HG02759 (cell line): ENCODE results near the gene SAT2.

ENCODE experiments used
- ATAC-seq: cut with Tn5 transposase; IDR thresholded peaks from one replicate; pipeline ENCODE4 v1.9.1; 2021; ENCODE audit warnings: mild to moderate bottlenecking, moderate library complexity; ENCODE audit not compliant: unreplicated experiment

Gene SAT2

DNA sequence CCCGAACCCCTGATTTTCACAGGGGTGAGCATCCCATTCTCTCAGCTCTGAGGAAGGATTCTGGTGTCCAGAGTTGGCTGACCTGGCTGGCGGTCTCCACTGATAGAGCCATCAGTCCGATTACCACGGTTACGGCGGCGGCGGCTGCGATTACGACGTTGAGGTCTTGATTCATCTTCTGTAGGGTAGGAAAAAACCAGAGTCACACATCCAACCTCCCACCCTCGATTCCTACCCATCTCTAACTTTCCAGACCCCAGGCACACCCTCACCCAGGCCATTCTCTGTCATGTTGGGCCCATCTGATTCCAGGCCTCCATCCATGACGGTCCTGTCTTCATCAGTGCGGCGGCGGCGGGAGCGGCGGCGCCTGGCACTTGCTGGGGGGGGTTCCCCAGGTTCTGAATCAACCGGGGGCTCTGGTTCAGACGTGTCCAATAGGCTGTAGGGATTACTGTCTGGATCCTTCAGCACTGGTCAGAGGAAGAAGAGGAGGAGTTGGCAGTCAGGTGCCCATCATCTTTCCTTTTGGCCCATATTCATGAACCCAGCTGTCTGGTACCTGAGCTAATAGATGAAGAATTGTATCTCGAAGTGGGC, 35.1 kb downstream of the SAT2 start:
- no peak for ATAC-seq

DNA sequence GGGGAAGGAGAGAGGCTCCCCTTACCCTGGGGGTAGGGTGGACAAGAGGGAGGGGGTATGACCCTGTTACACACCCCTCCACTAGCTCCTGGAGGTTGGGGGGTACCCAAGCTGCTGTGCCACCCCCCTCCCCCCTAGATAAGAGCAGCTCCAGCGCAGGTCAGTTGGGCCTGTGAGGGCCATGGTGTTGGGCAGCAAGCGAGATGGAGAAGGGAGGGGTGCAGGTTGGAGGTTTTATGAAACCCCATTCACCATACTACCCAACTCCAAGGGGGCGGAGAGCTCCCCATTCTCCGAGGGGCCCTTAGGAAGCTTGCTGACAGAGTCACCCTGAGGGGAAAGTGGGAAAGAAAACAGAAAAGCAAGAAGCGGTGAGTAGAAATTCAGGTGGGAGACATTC, 36.0 kb downstream of the SAT2 start:
- no peak for ATAC-seq

DNA sequence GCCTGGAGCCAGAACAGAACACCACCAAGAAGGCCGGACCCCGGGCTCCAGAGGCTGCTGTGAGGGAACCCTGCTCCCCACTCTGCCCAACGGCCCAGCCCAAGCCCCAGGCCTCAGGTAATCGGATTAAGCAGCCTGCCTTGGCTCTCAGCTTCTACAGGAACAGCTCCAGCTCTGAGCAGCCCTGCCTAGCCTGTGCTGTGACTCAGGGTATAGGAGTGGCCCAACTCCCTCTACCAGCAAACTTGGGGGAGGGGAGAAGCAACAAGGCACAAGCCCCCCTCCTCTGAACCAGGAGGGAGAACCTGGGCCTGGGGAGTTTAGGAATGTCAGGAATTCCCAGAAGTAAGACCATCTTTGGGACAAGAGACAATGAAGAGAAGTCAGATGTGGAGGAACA, 36.9 kb downstream of the SAT2 start:
- ATAC-seq, result no peak

DNA sequence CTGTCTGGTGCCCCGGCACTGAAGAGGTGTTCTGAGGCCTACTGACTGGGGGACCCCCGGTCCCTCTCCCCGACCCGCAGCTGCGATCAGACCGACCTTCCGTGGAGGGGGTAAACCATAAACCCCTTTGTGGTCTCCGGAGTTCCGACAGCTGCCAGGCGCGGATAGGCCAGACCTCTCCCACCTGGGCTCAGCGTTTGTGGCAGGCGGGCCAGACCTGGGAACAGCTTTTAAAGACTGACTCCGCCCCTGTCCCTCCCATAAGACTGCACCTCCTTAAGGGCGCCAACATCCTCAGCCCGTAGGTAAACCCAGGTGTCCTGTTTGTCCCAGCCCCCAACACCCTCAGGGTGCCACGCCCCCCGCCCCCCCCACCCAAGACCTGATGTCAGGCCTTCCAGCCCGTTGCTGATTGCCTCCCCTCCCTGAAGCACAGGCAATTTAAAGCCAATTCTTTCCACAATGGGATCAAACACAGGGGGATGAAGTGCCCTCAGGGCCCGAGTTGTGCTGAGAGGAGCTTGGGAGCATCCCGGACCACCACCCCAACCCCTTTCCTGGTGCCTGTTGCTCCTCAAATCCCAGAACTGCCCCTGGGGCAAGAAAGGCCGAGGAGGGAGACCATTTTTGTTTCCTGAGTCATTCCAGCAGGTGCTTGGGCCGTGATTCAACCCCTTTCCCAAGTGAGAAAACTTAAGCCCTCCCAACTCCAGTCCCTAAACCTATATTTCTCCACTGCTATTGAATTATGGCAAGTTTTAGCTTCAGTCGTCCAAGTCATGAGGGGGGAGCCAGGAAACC, 37.5 kb downstream of the SAT2 start, which contains the start of gene SOX15:
Gene SOX15 (minus strand): TSS at position 204 of the 801 bp plus-strand sequence. CDS start 418 bp downstream, outside the sequence.
- ATAC-seq, result no peak

DNA sequence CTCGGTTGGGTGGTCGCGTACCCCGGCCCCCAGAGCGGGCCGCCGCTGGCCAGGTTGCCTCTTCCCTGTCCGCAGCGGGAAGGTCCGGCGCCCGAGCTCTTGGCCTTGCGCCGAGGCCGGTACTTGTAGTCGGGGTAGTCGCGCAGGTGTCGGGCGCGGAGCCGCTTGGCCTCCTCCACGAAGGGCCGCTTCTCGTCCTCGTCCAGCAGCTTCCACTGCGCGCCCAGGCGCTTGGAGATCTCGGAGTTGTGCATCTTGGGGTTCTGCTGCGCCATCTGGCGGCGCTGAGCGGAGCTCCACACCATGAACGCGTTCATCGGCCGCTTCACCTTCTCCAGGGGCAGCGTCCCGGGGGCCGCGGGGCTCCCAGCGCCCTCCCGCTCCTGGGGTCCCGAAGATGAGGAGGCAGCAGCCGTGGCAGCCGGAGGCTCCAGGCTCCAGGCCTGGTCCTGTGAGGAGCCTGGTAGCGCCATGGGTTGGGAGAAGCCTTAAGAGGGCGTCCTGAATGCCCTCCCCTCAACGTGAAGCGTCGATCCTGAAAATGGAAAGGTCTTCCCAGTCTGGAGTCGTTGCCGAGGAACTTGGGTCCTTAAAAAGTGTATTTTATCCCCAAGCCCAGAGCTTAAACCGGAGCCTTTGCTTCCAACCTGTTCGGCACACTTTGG, 38.3 kb downstream of the SAT2 start:
- ATAC-seq, result peak; percentile 48

DNA sequence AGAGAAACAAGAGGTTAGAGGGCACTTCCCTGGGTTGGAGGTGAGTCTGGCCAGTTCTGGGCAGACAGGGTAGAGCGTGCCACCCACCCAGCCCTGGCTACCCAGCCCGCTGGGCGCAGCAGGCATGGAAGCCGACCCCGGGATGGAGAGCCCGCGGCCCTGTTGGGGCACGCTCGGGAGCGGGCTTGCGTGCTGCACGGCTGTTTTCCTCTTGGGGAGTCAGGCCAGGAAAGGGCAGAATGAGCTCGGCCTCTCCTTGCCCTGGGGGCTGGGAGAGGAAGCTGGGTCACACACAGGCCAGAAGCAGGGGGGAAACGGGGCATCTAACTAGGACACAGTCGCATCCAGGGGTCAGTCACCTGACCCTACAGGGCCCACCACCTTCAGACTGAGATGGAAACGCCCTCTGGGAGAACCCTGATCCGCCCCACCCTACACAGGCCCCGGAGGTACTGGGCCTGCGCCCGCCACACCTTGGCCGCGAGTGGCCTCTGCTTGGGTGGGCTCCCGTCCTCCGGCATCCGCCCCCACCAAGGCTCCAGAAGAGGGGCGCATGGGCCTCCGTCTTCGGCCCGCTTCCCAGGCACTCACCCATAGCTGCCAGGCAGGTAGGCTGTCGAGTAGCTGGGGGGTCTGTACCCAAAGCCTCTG, 38.9 kb downstream of the SAT2 start:
- no peak for ATAC-seq

DNA sequence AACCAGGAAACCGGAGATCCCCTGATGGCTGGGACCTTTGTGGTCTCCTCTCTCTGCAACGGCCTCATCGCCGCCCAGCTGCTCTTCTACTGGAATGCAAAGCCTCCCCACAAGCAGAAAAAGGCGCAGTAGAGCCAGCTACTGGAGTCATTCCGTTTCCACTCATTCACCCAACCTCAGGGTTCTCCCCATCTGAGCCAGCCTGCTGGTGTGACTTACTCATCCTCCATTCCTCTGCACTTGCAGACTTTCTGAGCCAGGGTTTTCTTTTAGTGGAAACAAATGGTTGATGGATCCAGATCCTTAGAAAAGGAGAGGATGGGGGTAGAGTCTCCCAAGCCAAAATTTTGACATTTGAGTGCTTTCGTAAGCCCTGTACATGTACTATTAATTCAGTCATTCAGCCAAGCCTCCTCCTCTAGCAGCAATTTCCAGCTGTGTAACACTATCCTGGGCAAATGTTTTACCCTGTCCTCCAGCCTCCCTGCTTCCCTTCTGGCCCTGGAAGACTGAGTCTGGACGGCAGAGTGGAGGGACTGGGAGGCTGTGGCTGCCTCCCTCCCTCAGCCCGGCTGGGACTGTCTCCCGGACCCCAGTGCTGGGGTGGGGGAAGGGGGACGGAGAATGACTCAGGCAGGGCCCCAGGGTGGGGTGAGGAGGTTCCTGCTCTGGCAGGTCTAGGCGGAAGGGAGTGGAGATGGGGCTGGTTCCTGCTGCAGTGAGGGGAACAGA, 40.0 kb downstream of the SAT2 start:
- ATAC-seq, result no peak

DNA sequence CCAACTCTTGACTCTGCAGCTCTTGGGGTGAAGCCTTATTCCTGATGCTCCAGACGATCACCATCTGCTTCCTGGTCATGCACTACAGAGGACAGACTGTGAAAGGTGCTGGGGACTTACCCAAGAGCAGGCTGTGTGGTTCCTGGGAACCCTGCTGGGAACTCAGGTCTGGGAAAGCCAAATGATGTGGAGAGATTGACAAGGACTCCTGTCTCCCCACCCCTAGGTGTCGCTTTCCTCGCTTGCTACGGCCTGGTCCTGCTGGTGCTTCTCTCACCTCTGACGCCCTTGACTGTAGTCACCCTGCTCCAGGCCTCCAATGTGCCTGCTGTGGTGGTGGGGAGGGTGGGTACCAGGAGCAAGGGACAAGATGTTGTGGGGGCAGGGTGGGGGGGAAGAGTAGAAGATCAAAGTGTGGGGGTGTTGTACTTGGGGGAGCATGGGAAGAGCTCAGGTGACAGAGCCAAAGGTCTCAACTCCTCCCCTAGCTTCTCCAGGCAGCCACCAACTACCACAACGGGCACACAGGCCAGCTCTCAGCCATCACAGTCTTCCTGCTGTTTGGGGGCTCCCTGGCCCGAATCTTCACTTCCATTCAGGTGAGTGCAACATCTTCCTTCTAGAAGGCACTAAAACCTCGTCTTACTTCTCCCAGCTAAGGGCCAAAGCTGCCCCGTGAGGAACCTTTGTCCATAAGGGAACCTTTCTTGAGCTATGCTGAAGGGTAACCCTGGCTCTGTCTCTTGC, 40.8 kb downstream of the SAT2 start:
- ATAC-seq, result no peak

DNA sequence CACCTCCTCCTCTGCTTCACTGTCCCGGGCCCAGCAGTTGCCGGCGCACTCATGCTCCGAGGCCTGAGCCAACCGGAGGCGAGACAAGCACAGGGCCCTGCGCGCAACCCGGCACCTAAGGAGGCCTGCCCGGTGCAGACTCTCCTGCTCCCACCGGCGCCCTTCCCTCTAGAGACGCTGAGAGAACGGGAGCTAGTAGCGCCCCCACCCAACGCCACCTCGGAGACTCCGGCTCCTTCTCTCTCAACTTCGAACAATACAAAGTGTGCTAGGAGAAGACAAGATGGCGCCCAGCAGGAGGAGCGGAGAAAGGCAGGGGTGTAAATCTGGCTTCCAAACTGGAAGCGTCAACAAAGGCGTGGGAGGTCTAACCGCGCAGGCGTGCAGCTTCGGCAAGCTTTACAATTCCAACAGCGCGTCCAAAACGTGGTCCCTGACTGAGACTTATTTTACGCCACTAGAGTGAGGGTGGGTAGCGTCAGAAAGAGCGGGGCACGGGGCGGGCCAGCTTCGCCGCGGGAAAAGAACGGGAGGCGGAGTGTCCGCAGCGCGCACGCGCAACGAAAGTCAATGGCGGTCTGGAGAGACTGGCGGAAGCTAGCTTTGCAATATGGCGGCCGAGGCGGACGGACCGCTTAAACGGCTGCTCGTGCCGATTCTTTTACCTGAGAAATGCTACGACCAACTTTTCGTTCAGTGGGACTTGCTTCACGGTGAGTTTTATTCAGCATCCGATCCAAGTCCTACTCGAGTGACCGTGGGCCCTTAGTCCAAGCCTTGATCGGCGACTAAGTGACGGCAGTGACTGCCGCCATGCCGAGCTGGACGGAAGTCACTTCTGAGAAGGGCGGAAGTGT, 44.1 kb downstream of the SAT2 start, which contains the start of gene MPDU1:
Gene MPDU1 (plus strand): TSS at position 600 of the 857 bp plus-strand sequence. CDS start 11 bp downstream, at position 611.
- ATAC-seq, result peak; percentile 73

DNA sequence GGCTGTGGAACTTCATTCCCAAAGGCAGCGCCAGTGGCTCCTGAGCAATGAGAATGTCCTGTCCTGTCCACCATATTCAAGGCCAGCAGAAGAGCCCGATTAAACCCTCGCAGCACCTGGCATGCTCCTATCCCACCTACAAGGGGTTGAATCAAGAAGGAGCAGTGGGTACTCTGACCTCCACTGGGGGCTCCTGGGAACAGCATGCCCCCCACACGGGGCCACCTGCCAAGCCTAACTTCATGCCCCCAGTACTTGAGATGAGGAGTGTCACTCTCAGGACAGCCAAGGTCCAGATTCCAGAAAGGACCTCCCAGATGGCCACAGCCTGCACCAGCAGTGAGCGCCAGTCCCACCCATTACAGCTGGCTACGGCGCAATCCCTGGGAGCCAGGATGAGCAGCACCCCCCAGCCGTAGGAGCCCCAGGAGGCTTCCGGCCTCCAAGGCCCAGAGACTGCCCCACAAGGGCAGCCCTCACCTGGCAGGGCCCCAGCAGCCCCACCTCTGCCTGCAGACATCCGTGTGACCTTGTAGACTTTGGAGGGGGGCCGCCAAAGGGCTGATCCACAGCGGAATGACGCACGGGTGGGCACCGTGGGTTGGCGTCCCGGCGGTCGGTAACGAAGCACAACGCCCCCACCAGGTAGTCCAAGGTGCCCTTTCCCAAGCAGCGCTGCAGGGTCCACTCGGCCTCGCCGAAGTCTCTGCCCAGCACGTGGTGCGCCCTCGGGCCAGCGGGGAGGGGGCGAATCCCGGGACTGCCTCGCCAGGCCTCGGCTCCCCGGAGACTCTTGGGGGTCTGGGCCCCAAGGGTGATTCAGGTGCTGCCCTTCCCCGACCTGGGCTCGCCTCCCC, 45.0 kb downstream of the SAT2 start:
- ATAC-seq, result no peak

DNA sequence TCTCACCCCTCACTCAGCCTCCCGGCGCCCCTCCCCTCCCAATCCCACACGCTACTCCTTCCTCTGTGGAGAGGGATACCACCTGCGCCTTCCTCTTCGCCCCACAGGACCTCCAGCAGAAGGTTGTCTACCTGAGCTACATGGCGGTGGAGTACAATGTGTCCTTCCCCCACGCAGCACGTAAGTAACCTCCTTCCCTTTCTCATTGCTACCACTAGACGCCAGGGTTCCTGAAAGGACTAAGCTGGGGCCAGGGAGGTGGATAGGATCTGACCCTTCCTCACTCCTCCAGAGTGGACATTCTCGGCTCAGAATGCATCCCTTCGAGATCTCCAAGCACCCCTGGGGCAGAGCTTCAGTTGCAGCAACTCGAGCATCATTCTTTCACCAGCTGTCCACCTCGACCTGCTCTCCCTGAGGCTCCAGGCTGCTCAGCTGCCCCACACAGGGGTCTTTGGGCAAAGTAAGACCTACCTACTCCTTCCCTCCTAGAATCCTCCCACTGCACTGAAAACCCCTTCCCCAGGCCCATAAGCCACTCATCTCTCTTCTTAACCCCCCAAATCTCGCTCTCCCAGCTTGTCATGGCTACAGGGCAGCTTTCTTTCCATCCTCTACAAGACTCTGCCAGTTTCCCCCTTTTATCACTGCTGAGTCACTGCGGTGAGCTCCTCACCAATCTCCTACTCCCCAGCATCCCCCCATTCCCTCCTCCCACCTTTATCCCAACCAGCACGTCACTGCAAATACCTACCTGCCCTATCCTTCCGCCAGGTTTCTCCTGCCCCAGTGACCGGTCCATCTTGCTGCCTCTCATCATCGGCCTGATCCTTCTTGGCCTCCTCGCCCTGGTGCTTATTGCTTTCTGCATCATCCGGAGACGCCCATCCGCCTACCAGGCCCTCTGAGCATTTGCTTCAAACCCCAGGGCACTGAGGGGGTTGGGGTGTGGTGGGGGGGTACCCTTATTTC, 46.7 kb downstream of the SAT2 start:
- no peak for ATAC-seq

DNA sequence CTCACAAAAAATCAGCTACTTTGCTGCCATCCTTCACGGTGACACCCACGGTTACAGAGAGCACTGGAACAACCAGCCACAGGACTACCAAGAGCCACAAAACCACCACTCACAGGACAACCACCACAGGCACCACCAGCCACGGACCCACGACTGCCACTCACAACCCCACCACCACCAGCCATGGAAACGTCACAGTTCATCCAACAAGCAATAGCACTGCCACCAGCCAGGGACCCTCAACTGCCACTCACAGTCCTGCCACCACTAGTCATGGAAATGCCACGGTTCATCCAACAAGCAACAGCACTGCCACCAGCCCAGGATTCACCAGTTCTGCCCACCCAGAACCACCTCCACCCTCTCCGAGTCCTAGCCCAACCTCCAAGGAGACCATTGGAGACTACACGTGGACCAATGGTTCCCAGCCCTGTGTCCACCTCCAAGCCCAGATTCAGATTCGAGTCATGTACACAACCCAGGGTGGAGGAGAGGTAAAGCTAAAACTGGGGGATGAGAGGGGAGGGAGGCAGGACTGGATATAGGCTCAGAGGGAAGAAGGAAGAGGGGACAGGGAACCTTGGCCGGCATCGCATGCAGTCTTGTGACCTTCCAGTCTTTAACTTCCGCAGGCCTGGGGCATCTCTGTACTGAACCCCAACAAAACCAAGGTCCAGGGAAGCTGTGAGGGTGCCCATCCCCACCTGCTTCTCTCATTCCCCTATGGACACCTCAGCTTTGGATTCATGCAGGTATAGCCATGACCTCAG, 47.6 kb downstream of the SAT2 start:
- ATAC-seq, result no peak

DNA sequence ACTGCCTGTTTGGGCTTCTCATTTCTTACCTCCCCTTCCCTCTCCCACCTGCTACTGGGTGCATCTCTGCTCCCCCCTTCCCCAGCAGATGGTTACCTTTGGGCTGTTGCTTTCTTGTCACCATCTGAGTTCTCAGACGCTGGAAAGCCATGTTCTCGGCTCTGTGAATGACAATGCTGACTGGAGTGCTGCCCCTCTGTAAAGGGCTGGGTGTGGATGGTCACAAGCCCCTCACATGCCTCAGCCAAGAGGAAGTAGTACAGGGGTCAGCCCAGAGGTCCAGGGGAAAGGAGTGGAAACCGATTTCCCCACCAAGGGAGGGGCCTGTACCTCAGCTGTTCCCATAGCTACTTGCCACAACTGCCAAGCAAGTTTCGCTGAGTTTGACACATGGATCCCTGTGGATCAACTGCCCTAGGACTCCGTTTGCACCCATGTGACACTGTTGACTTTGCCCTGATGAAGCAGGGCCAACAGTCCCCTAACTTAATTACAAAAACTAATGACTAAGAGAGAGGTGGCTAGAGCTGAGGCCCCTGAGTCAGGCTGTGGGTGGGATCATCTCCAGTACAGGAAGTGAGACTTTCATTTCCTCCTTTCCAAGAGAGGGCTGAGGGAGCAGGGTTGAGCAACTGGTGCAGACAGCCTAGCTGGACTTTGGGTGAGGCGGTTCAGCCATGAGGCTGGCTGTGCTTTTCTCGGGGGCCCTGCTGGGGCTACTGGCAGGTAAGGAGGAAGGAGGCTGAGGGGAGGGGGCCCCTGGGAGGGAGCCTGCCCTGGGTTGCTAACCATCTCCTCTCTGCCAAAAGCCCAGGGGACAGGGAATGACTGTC, 48.4 kb downstream of the SAT2 start, which contains the start of gene CD68:
Gene CD68 (plus strand): TSS at position 638 of the 833 bp plus-strand sequence. CDS start 40 bp downstream, at position 678.
- ATAC-seq, result peak; percentile 38

DNA sequence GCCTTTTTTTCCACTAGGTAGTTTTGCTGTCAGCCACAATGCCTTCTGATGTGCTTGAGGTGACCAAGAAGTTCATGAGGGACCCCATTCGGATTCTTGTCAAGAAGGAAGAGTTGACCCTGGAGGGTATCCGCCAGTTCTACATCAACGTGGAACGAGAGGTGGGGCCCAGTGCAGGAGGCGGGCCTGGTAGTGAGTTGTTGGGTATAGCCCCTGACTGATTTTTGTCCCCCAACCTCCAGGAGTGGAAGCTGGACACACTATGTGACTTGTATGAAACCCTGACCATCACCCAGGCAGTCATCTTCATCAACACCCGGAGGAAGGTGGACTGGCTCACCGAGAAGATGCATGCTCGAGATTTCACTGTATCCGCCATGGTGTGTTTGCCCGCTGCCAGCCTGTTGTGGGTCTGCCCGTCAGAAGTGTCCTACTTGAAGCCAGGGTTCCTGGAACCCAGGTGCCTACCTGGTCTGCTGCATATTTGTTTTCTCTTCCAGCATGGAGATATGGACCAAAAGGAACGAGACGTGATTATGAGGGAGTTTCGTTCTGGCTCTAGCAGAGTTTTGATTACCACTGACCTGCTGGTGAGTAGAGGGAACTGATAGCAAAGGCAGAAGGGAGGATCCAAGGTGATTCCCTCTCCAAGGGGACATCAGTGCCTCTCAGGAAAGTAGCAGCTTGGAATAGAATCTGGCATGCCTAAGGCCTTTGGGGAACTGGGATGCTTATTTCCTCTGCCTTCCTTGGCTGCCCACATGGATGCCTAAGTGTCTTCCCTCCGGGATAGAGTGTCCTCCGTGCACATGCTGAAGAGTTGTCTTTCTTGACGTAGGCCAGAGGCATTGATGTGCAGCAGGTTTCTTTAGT, 50.1 kb downstream of the SAT2 start:
- no peak for ATAC-seq
